ENCODE measurements around the gene ZRANB3.

GRCh38 chr2:135246711-135247270 lies 284.2 kb downstream of the ZRANB3 start:
- TF ChIP-seq, protein P1, sequence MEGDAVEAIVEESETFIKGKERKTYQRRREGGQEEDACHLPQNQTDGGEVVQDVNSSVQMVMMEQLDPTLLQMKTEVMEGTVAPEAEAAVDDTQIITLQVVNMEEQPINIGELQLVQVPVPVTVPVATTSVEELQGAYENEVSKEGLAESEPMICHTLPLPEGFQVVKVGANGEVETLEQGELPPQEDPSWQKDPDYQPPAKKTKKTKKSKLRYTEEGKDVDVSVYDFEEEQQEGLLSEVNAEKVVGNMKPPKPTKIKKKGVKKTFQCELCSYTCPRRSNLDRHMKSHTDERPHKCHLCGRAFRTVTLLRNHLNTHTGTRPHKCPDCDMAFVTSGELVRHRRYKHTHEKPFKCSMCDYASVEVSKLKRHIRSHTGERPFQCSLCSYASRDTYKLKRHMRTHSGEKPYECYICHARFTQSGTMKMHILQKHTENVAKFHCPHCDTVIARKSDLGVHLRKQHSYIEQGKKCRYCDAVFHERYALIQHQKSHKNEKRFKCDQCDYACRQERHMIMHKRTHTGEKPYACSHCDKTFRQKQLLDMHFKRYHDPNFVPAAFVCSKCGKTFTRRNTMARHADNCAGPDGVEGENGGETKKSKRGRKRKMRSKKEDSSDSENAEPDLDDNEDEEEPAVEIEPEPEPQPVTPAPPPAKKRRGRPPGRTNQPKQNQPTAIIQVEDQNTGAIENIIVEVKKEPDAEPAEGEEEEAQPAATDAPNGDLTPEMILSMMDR (IDR thresholded peaks at IDR 0.05 in 8 of 11, conservative IDR thresholded peaks at IDR 0.05 in 3 of 11): no peak
- TF ChIP-seq POLR2A (IDR thresholded peaks at IDR 0.05) (no peak), POLR2AphosphoS5 (IDR thresholded peaks at IDR 0.05) (no peak)

Data from spleen (tissue), 7 donors.